Endothelial cell of umbilical vein (primary cell): ENCODE results near the gene GVQW3. TPM values are rescaled to one million over a fixed set of nuclear protein-coding genes. Genes with fewer than 3 reads are reported as not detected.

Experiments
- BruUV-seq: library from RNA; stranded (reverse); fragments of 400-500 nt; replicated peaks from 2 replicates; lab custom pipeline; 2021; lab: Mats Ljungman, UMichigan
- CTCF ChIA-PET: fragments of 300-600, 350-600 bp; sonication (Branson Sonifier 250); formaldehyde crosslinking; loops from one replicate; lab custom pipeline; 2021; ENCODE audit warnings: antibody characterized with exemption, inconsistent platforms; lab: Charles Lee
- POLR2A ChIA-PET: fragments of 300-600, 350-600 bp; sonication (Branson Sonifier 250); formaldehyde crosslinking; loops from one replicate; lab custom pipeline; 2021; ENCODE audit warnings: antibody characterized with exemption, inconsistent platforms; lab: Charles Lee
- DNase-seq: peaks from one replicate; pipeline ENCODE4 v3.0.0-alpha.2; 2011; ENCODE audit warnings: low read depth, low spot score
- FAIRE-seq: peaks from 2 replicates; lab custom pipeline; 2011; peaks lifted over from hg19 to GRCh38; lab: Jason Lieb, UNC
- H2AFZ ChIP-seq: 2 replicates; pipeline ENCODE4 v1.6.0; 2012; ENCODE audit warnings: low read depth, low read length, control low read depth, inconsistent platforms
- H3K27ac ChIP-seq: 2 replicates; pipeline ENCODE4 v1.5.1; 2011; ENCODE audit warnings: low read depth, mild to moderate bottlenecking, control low read depth, low read length, moderate library complexity; ENCODE audit not compliant: insufficient read depth
- H3K27me3 ChIP-seq, 2 experiments: 2 replicates each; pipeline versions ENCODE4 v1.6.0 to v1.6.1; 2011; ENCODE audit warnings: low read length in 2 of 2, mixed read lengths in 1 of 2; ENCODE audit not compliant: control insufficient read depth in 2 of 2, insufficient read depth in 2 of 2
- H3K36me3 ChIP-seq, 2 experiments: 2 replicates in 1 of 2; 3 replicates in 1 of 2; pipeline ENCODE4 v1.5.1; 2011; ENCODE audit warnings: low read length in 2 of 2, mild to moderate bottlenecking in 1 of 2, moderate library complexity in 1 of 2; ENCODE audit not compliant: control insufficient read depth in 2 of 2, insufficient read depth in 2 of 2; ENCODE audit errors: extremely low read depth in 1 of 2
- H3K4me1 ChIP-seq: 3 replicates; pipeline ENCODE4 v1.5.1; 2011; ENCODE audit warnings: mild to moderate bottlenecking, low read length; ENCODE audit not compliant: control insufficient read depth, insufficient read depth; ENCODE audit errors: extremely low read depth
- H3K4me2 ChIP-seq: 2 replicates; pipeline ENCODE4 v1.6.1; 2011; ENCODE audit warnings: low read length, control low read depth, mixed read lengths; ENCODE audit not compliant: insufficient read depth
- H3K4me3 ChIP-seq, 3 experiments: fragments of 200-600 bp in 1 of 3; sonication (generic), shearing (Covaris generic) in 1 of 3; replicated peaks in 1 of 3; 2 replicates each; pipeline ENCODE4 v1.5.1; 2011 to 2016; ENCODE audit warnings: control low read depth in 3 of 3, low read length in 3 of 3, mild to moderate bottlenecking in 2 of 3, inconsistent platforms in 1 of 3, low read depth in 1 of 3, moderate library complexity in 1 of 3; ENCODE audit not compliant: insufficient read depth in 1 of 3
- H3K79me2 ChIP-seq: 2 replicates; pipeline ENCODE4 v1.6.0; 2012; ENCODE audit warnings: low read length, inconsistent platforms; ENCODE audit not compliant: control insufficient read depth, insufficient read depth
- H3K9ac ChIP-seq: replicated peaks from 2 replicates; pipeline ENCODE3; 2011; ENCODE audit warnings: low read length, control low read depth; ENCODE audit not compliant: insufficient read depth; ENCODE audit errors: extremely low read depth
- H3K9me1 ChIP-seq: replicated peaks from 3 replicates; pipeline ENCODE4 v1.6.0; 2011; ENCODE audit warnings: mild to moderate bottlenecking, low read length; ENCODE audit not compliant: control insufficient read depth, insufficient read depth; ENCODE audit errors: extremely low read depth
- H3K9me3 ChIP-seq: replicated peaks from 2 replicates; pipeline ENCODE4 v1.5.1; 2012; ENCODE audit warnings: low read length, inconsistent platforms; ENCODE audit not compliant: control insufficient read depth, insufficient read depth
- H4K20me1 ChIP-seq: replicated peaks from 2 replicates; pipeline ENCODE3; 2011; ENCODE audit warnings: mild to moderate bottlenecking, low read length; ENCODE audit not compliant: control insufficient read depth, insufficient read depth; ENCODE audit errors: extremely low read depth
- CTCF ChIP-seq, 2 donors: IDR thresholded peaks; 1 replicate in 1 of 2; 2 replicates in 1 of 2; pipeline ENCODE4 v1.5.1; 2011; ENCODE audit warnings: low read length in 2 of 2, mild to moderate bottlenecking in 2 of 2, moderate library complexity in 2 of 2, control low read depth in 1 of 2, inconsistent platforms in 1 of 2, low read depth in 1 of 2; ENCODE audit not compliant: insufficient read depth in 1 of 2; ENCODE audit errors: extremely low read depth in 1 of 2
- EZH2 ChIP-seq: IDR thresholded peaks from 2 replicates; pipeline ENCODE4 v1.6.1; 2012; ENCODE audit warnings: borderline replicate concordance, low read depth, mild to moderate bottlenecking, moderate library complexity, low read length, inconsistent platforms; ENCODE audit not compliant: severe bottlenecking
- FOS ChIP-seq: IDR thresholded peaks from 2 replicates; pipeline ENCODE4 v1.6.1; 2011; ENCODE audit warnings: mild to moderate bottlenecking, low read length, moderate library complexity, borderline replicate concordance; ENCODE audit not compliant: insufficient read depth
- GATA2 ChIP-seq: IDR thresholded peaks from 2 replicates; pipeline ENCODE4 v1.7.0; 2011; ENCODE audit warnings: low read depth, mild to moderate bottlenecking, moderate library complexity, mixed read lengths, low read length; ENCODE audit not compliant: insufficient read length, insufficient read depth
- JUN ChIP-seq: IDR thresholded peaks from 2 replicates; pipeline ENCODE4 v1.6.1; 2011; ENCODE audit warnings: borderline replicate concordance, low read depth; ENCODE audit not compliant: insufficient read length, insufficient read depth
- MAX ChIP-seq: IDR thresholded peaks from 2 replicates; pipeline ENCODE4 v1.6.1; 2011; ENCODE audit not compliant: insufficient read depth, insufficient read length
- MYC ChIP-seq: IDR thresholded peaks from one replicate; pipeline ENCODE4 v1.6.1; 2011; ENCODE audit warnings: mild to moderate bottlenecking, low read depth, low read length
- POLR2A ChIP-seq: IDR thresholded peaks from 2 replicates; pipeline ENCODE4 v1.6.1; 2012; ENCODE audit warnings: low read depth, mild to moderate bottlenecking, control low read depth, low read length
- POLR2AphosphoS5 ChIP-seq: IDR thresholded peaks from 2 replicates; pipeline ENCODE4 v1.6.1; 2012; ENCODE audit warnings: low read depth, mild to moderate bottlenecking, control low read depth, low read length, moderate library complexity; ENCODE audit not compliant: insufficient read depth
- dilution Hi-C: fragments of 300-500 bp; cut with MboI; formaldehyde crosslinking; loops from one replicate; pipeline ENCODE4 v1.15.0; 2019; ENCODE audit warnings: low sequenced_read_pairs; ENCODE audit not compliant: extremely low pct_ligation_motif_present
- intact Hi-C: fragments of 100-400 bp; cut with micrococcal nuclease; formaldehyde crosslinking; loops from one replicate; pipeline ENCODE4 v1.10.0; 2022
- polyA plus RNA-seq, 4 experiments: library from polyadenylated mRNA; depleted of rRNA in 3 of 4; stranded (reverse) in 3 of 4; unstranded in 1 of 4; fragments of >200 nt; gene quantifications; 2 replicates each; pipeline versions ENCODE4 v1.2.1 to v1.2.3, GENCODE V29; 2011 to 2012; ENCODE audit warnings: missing spikeins in 1 of 4
- total RNA-seq: library from RNA; stranded (reverse); gene quantifications from 2 replicates; pipeline ENCODE4 v1.2.3, GENCODE V29; 2021

Gene GVQW3
- total and polyA plus RNA-seq, 2 donors (not counting 3 experiments of a cell fraction or from before 2014, with no cell fraction given), result 1.0 to 2.8 TPM

GRCh38 chr11:76348348-76348747 is 32.8 kb upstream of the GVQW3 start:
- DNase-seq (no peak), FAIRE-seq (no peak)
- BruUV-seq, result no TSS peak
- no peak overlapping the region for H3K27ac ChIP-seq
- H3K4me1 ChIP-seq, result no peaks in the 10 kb centered on the region
- no peaks in the 10 kb centered on the region for H3K79me2 ChIP-seq
- H4K20me1 ChIP-seq, result no peaks in the 10 kb centered on the region
- intact Hi-C loops (no loop called here), dilution Hi-C loops (no loop called here)
- ChIA-PET CTCF (interaction anchor here (0.7 kb wide), 1 partner anchor 140 kb away, joined by 3 read pairs; no protein-coding TSS in a partner anchor), POLR2A (no interaction called here)
- no peak for TF ChIP-seq EZH2
- no peak for TF ChIP-seq POLR2AphosphoS5
- no peak for TF ChIP-seq MYC
- no peak for TF ChIP-seq JUN
- TF ChIP-seq MAX, result no peak
- TF ChIP-seq FOS, result no peak
- TF ChIP-seq CTCF (IDR thresholded peaks at IDR 0.05; ENCODE audit: extremely low read depth in 1 of 2, insufficient read depth in 1 of 2, low read depth in 1 of 2, low read length in 2 of 2), result no peak
- no peak for TF ChIP-seq GATA2
- no peak for TF ChIP-seq POLR2A
- no peak overlapping the region for H2AFZ ChIP-seq
- H3K9ac ChIP-seq, result no peak overlapping the region
- H3K36me3 ChIP-seq, result no peaks in the 10 kb centered on the region
- no peaks in the 10 kb centered on the region for H3K27me3 ChIP-seq
- no peak overlapping the region for H3K4me2 ChIP-seq
- no peaks in the 10 kb centered on the region for H3K9me1 ChIP-seq
- no peaks in the 10 kb centered on the region for H3K9me3 ChIP-seq
- H3K4me3 ChIP-seq, result no peak overlapping the region
